H1 (cell line): ENCODE results near the gene DLG1. TPM values are rescaled to one million over a fixed set of nuclear protein-coding genes. Genes with fewer than 3 reads are reported as not detected.

Experiments
- CTCF ChIA-PET: fragments of 300-600 bp; sonication (Branson Sonifier 250); formaldehyde crosslinking; loops from one replicate; lab custom pipeline; 2021; ENCODE audit not compliant: partially characterized antibody; lab: Charles Lee
- POLR2A ChIA-PET: fragments of 300-600 bp; sonication (Branson Sonifier 250); formaldehyde crosslinking; loops from one replicate; lab custom pipeline; 2021; ENCODE audit warnings: inconsistent platforms; ENCODE audit not compliant: partially characterized antibody; lab: Charles Lee
- DNase-seq, 2 experiments: peaks; one replicate each; pipeline versions ENCODE4 v3.0.0 to v3.0.0-alpha.2; 2010 to 2022; ENCODE audit warnings: low spot score in 2 of 2, low read depth in 1 of 2, mixed read lengths in 1 of 2
- FAIRE-seq: peaks from 2 replicates; lab custom pipeline; 2011; peaks lifted over from hg19 to GRCh38; lab: Jason Lieb, UNC
- H2AFZ ChIP-seq: 2 replicates; pipeline ENCODE4 v1.8.1; 2012; ENCODE audit warnings: low read length, inconsistent platforms
- H2AK5ac ChIP-seq: 2 replicates; pipeline ENCODE4 v1.6.1; 2013; ENCODE audit warnings: low read depth, low read length
- H2BK120ac ChIP-seq: replicated peaks from 2 replicates; pipeline ENCODE3; 2013; ENCODE audit warnings: low read depth, low read length, inconsistent platforms
- H2BK12ac ChIP-seq: 2 replicates; pipeline ENCODE4 v1.6.1; 2013; ENCODE audit warnings: low read depth, low read length
- H2BK15ac ChIP-seq: 2 replicates; pipeline ENCODE4 v1.6.1; 2013; ENCODE audit warnings: low read length
- H2BK20ac ChIP-seq: 2 replicates; pipeline ENCODE4 v1.6.1; 2013; ENCODE audit warnings: low read length
- H2BK5ac ChIP-seq: 2 replicates; pipeline ENCODE4 v1.6.1; 2013; ENCODE audit warnings: low read depth, low read length
- H3K14ac ChIP-seq: 2 replicates; pipeline ENCODE4 v1.6.1; 2013; ENCODE audit warnings: inconsistent platforms; ENCODE audit not compliant: insufficient read length
- H3K18ac ChIP-seq: 2 replicates; pipeline ENCODE4 v1.6.1; 2013; ENCODE audit warnings: low read length; ENCODE audit errors: extremely low read depth
- H3K23ac ChIP-seq: 2 replicates; pipeline ENCODE4 v1.6.1; 2013; ENCODE audit warnings: inconsistent platforms; ENCODE audit not compliant: insufficient read length
- H3K23me2 ChIP-seq: 2 replicates; pipeline ENCODE4 v1.6.1; 2013; ENCODE audit warnings: low read depth, low read length
- H3K27ac ChIP-seq: 2 replicates; pipeline ENCODE4 v1.6.1; 2011; ENCODE audit warnings: low read depth, low read length, inconsistent platforms
- H3K27me3 ChIP-seq, 4 experiments: replicated peaks in 1 of 4; 1 replicate in 1 of 4; 2 replicates in 3 of 4; pipeline versions ENCODE4 v1.6.1 to v1.8.1; 2011 to 2013; ENCODE audit warnings: low read length in 3 of 4, mild to moderate bottlenecking in 3 of 4, inconsistent platforms in 2 of 4, mixed read lengths in 2 of 4, moderate library complexity in 1 of 4; ENCODE audit not compliant: control insufficient read depth in 3 of 4, insufficient read depth in 3 of 4; ENCODE audit errors: extremely low read depth in 1 of 4
- H3K36me3 ChIP-seq, 4 experiments: 2 replicates each; pipeline versions ENCODE4 v1.6.1 to v1.8.1; 2011 to 2013; ENCODE audit warnings: mild to moderate bottlenecking in 4 of 4, low read length in 3 of 4, moderate library complexity in 2 of 4, control low read depth in 1 of 4, inconsistent platforms in 1 of 4; ENCODE audit not compliant: insufficient read depth in 4 of 4, control insufficient read depth in 2 of 4
- H3K4ac ChIP-seq: replicated peaks from 2 replicates; pipeline ENCODE3; 2013; ENCODE audit warnings: low read length, low read depth, mixed read lengths, inconsistent platforms; ENCODE audit not compliant: insufficient read length
- H3K4me1 ChIP-seq, 4 experiments: replicated peaks in 1 of 4; 1 replicate in 1 of 4; 2 replicates in 3 of 4; pipeline versions ENCODE4 v1.6.1 to v1.8.1; 2011 to 2013; ENCODE audit warnings: low read length in 3 of 4, inconsistent platforms in 2 of 4, mixed read lengths in 1 of 4; ENCODE audit not compliant: insufficient read depth in 4 of 4, control insufficient read depth in 3 of 4
- H3K4me2 ChIP-seq, 2 experiments: 2 replicates each; pipeline versions ENCODE4 v1.6.1 to v1.8.1; 2011 to 2013; ENCODE audit warnings: low read depth in 2 of 2, low read length in 2 of 2, control low read depth in 1 of 2, inconsistent platforms in 1 of 2, mild to moderate bottlenecking in 1 of 2; ENCODE audit not compliant: insufficient read depth in 1 of 2
- H3K4me3 ChIP-seq, 4 experiments: fragments of 200-600, 300-600 bp in 1 of 4; sonication (generic), shearing (Covaris generic), sonication (Bioruptor Twin) in 1 of 4; 2 replicates each; pipeline versions ENCODE4 v1.5.1 to v1.8.1; 2011 to 2016; ENCODE audit warnings: low read length in 4 of 4, low read depth in 3 of 4, control low read depth in 2 of 4, inconsistent platforms in 2 of 4, mild to moderate bottlenecking in 2 of 4, mixed read lengths in 1 of 4, moderate library complexity in 1 of 4; ENCODE audit not compliant: insufficient read depth in 2 of 4; ENCODE audit errors: extremely low read depth in 1 of 4
- H3K56ac ChIP-seq: replicated peaks from 2 replicates; pipeline ENCODE3; 2013; ENCODE audit warnings: low read depth, mild to moderate bottlenecking, mixed read lengths, low read length, inconsistent platforms; ENCODE audit not compliant: insufficient read length
- H3K79me1 ChIP-seq: 2 replicates; pipeline ENCODE4 v1.6.1; 2013; ENCODE audit warnings: low read depth, low read length, control low read depth
- H3K79me2 ChIP-seq, 2 experiments: 2 replicates each; pipeline versions ENCODE4 v1.6.1 to v1.8.1; 2012 to 2013; ENCODE audit warnings: low read length in 2 of 2, mild to moderate bottlenecking in 2 of 2, inconsistent platforms in 1 of 2; ENCODE audit not compliant: insufficient read depth in 2 of 2, control insufficient read depth in 1 of 2
- H3K9ac ChIP-seq, 4 experiments: replicated peaks in 1 of 4; 1 replicate in 1 of 4; 2 replicates in 3 of 4; pipeline versions ENCODE4 v1.6.1 to v1.8.1; 2011 to 2013; ENCODE audit warnings: low read depth in 3 of 4, low read length in 3 of 4, control low read depth in 2 of 4, mild to moderate bottlenecking in 2 of 4, moderate library complexity in 2 of 4, inconsistent platforms in 1 of 4; ENCODE audit errors: extremely low read depth in 1 of 4
- H3K9me3 ChIP-seq, 2 experiments: 2 replicates each; pipeline versions ENCODE4 v1.6.1 to v1.8.1; 2012 to 2013; ENCODE audit warnings: mild to moderate bottlenecking in 2 of 2, moderate library complexity in 2 of 2, control low read depth in 1 of 2, inconsistent platforms in 1 of 2, low read depth in 1 of 2, low read length in 1 of 2, mixed read lengths in 1 of 2; ENCODE audit not compliant: insufficient read depth in 2 of 2
- H4K20me1 ChIP-seq, 2 experiments: replicated peaks in 1 of 2; 2 replicates each; pipeline versions ENCODE3 to v1.8.1; 2011 to 2013; ENCODE audit warnings: inconsistent platforms in 2 of 2, low read length in 2 of 2, mild to moderate bottlenecking in 1 of 2; ENCODE audit not compliant: insufficient read depth in 2 of 2, control insufficient read depth in 1 of 2
- H4K5ac ChIP-seq: 2 replicates; pipeline ENCODE4 v1.6.1; 2013; ENCODE audit warnings: low read length, low read depth, mixed read lengths, inconsistent platforms; ENCODE audit not compliant: insufficient read length
- H4K8ac ChIP-seq: 2 replicates; pipeline ENCODE4 v1.8.0; 2013; ENCODE audit warnings: mild to moderate bottlenecking, moderate library complexity, low read length, inconsistent platforms; ENCODE audit not compliant: insufficient read depth; ENCODE audit errors: extremely low read depth
- H4K91ac ChIP-seq: replicated peaks from 2 replicates; pipeline ENCODE3; 2013; ENCODE audit warnings: low read length, mixed read lengths, inconsistent platforms; ENCODE audit not compliant: insufficient read length
- CHD1 ChIP-seq: IDR thresholded peaks from 2 replicates; pipeline ENCODE4 v1.6.1; 2012; ENCODE audit warnings: low read depth, low read length, improper control_type of control experiment
- CREB1 ChIP-seq: IDR thresholded peaks from 2 replicates; pipeline ENCODE4 v1.6.1; 2012; ENCODE audit warnings: inconsistent platforms
- HDAC6 ChIP-seq: IDR thresholded peaks from one replicate; pipeline ENCODE4 v1.7.1; 2012; ENCODE audit warnings: low read depth, mild to moderate bottlenecking, inconsistent platforms, low read length, moderate library complexity
- PHF8 ChIP-seq: fragments of 200-600 bp; sonication (generic); conservative IDR thresholded peaks from 2 replicates; pipeline ENCODE4 v1.7.1; 2012; ENCODE audit warnings: low read depth, mild to moderate bottlenecking, inconsistent platforms, low read length, moderate library complexity
- POLR2A ChIP-seq, 2 experiments: IDR thresholded peaks; 1 replicate in 1 of 2; 2 replicates in 1 of 2; pipeline ENCODE4 v1.6.1; 2011; ENCODE audit warnings: low read depth in 2 of 2, low read length in 2 of 2, mild to moderate bottlenecking in 2 of 2; ENCODE audit errors: control extremely low read depth in 1 of 2
- RFX5 ChIP-seq: IDR thresholded peaks from 2 replicates; pipeline ENCODE4 v1.6.1; 2011; ENCODE audit warnings: low read depth, low read length, improper control_type of control experiment, borderline replicate concordance
- RNF2 ChIP-seq: fragments of 200-900, 300-1000 bp; sonication (generic); IDR thresholded peaks from 2 replicates; pipeline ENCODE4 v1.7.1; 2016; ENCODE audit warnings: borderline replicate concordance, low read depth, mild to moderate bottlenecking, antibody characterized with exemption, low read length; ENCODE audit not compliant: poor library complexity, severe bottlenecking; ENCODE audit errors: missing control alignments
- RXRA ChIP-seq: IDR thresholded peaks from 2 replicates; pipeline ENCODE4 v1.6.1; 2011; ENCODE audit warnings: low read depth, mild to moderate bottlenecking, low read length, moderate library complexity; ENCODE audit not compliant: insufficient read depth
- WGBS, 2 experiments: shearing (Covaris generic) in 1 of 2; methylation state at CpG; one replicate each; pipeline versions ENCODE4 v1.1.6 to v1.1.7; 2013 to 2015; ENCODE audit warnings: low lambda C conversion rate in 2 of 2, mixed read lengths in 2 of 2, inconsistent platforms in 1 of 2, low coverage in 1 of 2, missing lambda C conversion rate in 1 of 2; ENCODE audit not compliant: insufficient replicate concordance in 2 of 2, insufficient coverage in 1 of 2, insufficient read length in 1 of 2; ENCODE audit errors: extremely low coverage in 1 of 2, missing lambda C conversion rate in 1 of 2; 5-methylcytosine and 5-hydroxymethylcytosine counted together
- polyA plus RNA-seq, 7 experiments: library from polyadenylated mRNA; depleted of rRNA in 3 of 7; stranded (reverse) in 5 of 7; unstranded in 2 of 7; fragments of >200 nt in 5 of 7; fragments of 200-250 nt in 2 of 7; gene quantifications; 1 replicate in 5 of 7; 2 replicates in 1 of 7; 4 replicates in 1 of 7; pipeline versions ENCODE4 v1.2.1 to v1.2.3, GENCODE V29; 2011 to 2013; ENCODE audit warnings: missing spikeins in 2 of 7, mixed read lengths in 2 of 7
- total RNA-seq: library from RNA; stranded (reverse); fragmentation: NEBNext Ultra II Directional; extraction: Animal tissue kit (Norgen Biotek cat#: 25700); gene quantifications from 2 replicates; pipeline ENCODE4 v1.2.1, GENCODE V29; 2021

DLG1 gene
- total and polyA plus RNA-seq, 2 of the 8 experiments (the other 6 are each of a cell fraction or from before 2014, with no cell fraction given) = 13.4 to 78.8 TPM

- no peak overlapping the region for H3K4ac ChIP-seq
- CTCF ChIA-PET = interaction anchor here (0.8 to 19.7 kb wide), 6 partner anchors 8 to 505 kb away, joined by 3 to 245 read pairs (median 3); partner anchors contain the start of gene MELTF
- H3K4me1 ChIP-seq = peaks cover 3 to 10% (median 6%) of the 10 kb centered on the region in 4 experiments
These were observed 291.6 kb downstream of the DLG1 start for GRCh38 chr3:197006860-197007259.

More at GRCh38 chr3:197006860-197007259, 291.6 kb downstream of the DLG1 start:
- Histone ChIP-seq H3K9me3 (no peaks in the 10 kb centered on the region), H4K5ac (no peak overlapping the region), H2BK15ac (no peak overlapping the region), H2BK5ac (no peak overlapping the region), H3K79me2 (no peaks in the 10 kb centered on the region), H3K79me1 (no peaks in the 10 kb centered on the region), H2BK12ac (no peak overlapping the region), H3K36me3 (no peaks in the 10 kb centered on the region), H2BK20ac (no peak overlapping the region), H4K8ac (no peak overlapping the region), H2BK120ac (no peak overlapping the region), H3K4me2 (no peak overlapping the region), H3K4me3 (no peak overlapping the region), H3K27ac (no peak overlapping the region), H3K9ac (no peak overlapping the region), H2AK5ac (no peak overlapping the region), H4K91ac (no peak overlapping the region), H4K20me1 (no peaks in the 10 kb centered on the region), H3K56ac (no peak overlapping the region), H2AFZ (no peak overlapping the region), H3K14ac (no peak overlapping the region), H3K23ac (no peak overlapping the region), H3K23me2 (peaks cover 6% of the 10 kb centered on the region), H3K27me3 (peaks cover 0 to 17% (median 15%) of the 10 kb centered on the region in 4 experiments; a peak in 6 of 7 replicates), H3K18ac (no peak overlapping the region)
- WGBS, 2 experiments = 85% methylated on average over 5 of the region's 5 CpGs; no CpG with 5 or more reads in 1 of the 2 experiments
- POLR2A ChIA-PET = interaction anchor here (1.3 to 2.0 kb wide), 4 partner anchors 12 to 24 kb away, joined by 3 to 5 read pairs (median 4); no protein-coding TSS in a partner anchor
- no peak for TF ChIP-seq RNF2
- no peak for TF ChIP-seq RXRA
- no peak for TF ChIP-seq POLR2A (IDR thresholded peaks at IDR 0.05; ENCODE audit: control extremely low read depth in 1 of 2, low read depth in 2 of 2, low read length in 2 of 2)
- no peak for TF ChIP-seq PHF8
- no peak for TF ChIP-seq CHD1
- no peak for TF ChIP-seq HDAC6
- no peak for TF ChIP-seq RFX5
- TF ChIP-seq CREB1 = no peak
- FAIRE-seq (no peak), DNase-seq (no peak)
